Calu3 (cell line): ENCODE results near the gene BEND5. TPM values are rescaled to one million over a fixed set of nuclear protein-coding genes. Genes with fewer than 3 reads are reported as not detected.

Experiments
- BruUV-seq: library from RNA; stranded (reverse); fragments of 400-500 nt; replicated peaks from 2 replicates; lab custom pipeline; 2021; lab: Mats Ljungman, UMichigan
- CTCF ChIA-PET: fragments of 300-600 bp; sonication (Branson Sonifier 250); formaldehyde crosslinking; loops from one replicate; lab custom pipeline; 2022; ENCODE audit warnings: antibody characterized with exemption; lab: Charles Lee
- DNase-seq: peaks from one replicate; pipeline ENCODE4 v3.0.0; 2022
- H3K27ac Mint-ChIP-seq: one replicate; pipeline ENCODE4 v1.8.0; 2022; ENCODE audit warnings: mixed read lengths; ENCODE audit not compliant: unreplicated experiment
- H3K27me3 Mint-ChIP-seq: one replicate; pipeline ENCODE4 v1.8.0; 2022; ENCODE audit warnings: mixed read lengths; ENCODE audit not compliant: unreplicated experiment
- H3K36me3 Mint-ChIP-seq: one replicate; pipeline ENCODE4 v1.8.0; 2022; ENCODE audit warnings: mild to moderate bottlenecking, moderate library complexity, mixed read lengths; ENCODE audit not compliant: insufficient read depth, unreplicated experiment
- H3K4me1 Mint-ChIP-seq: one replicate; pipeline ENCODE4 v1.8.0; 2022; ENCODE audit warnings: mild to moderate bottlenecking, low read depth, mixed read lengths; ENCODE audit not compliant: unreplicated experiment
- H3K4me3 Mint-ChIP-seq: one replicate; pipeline ENCODE4 v1.8.0; 2022; ENCODE audit warnings: mild to moderate bottlenecking, low read depth, moderate library complexity, mixed read lengths; ENCODE audit not compliant: unreplicated experiment
- H3K9me3 Mint-ChIP-seq: one replicate; pipeline ENCODE4 v1.8.0; 2022; ENCODE audit warnings: low read depth, mixed read lengths; ENCODE audit not compliant: unreplicated experiment
- CTCF ChIP-seq: fragments of 200-600 bp; IDR thresholded peaks from one replicate; pipeline ENCODE4 v1.8.0; 2022; ENCODE audit warnings: antibody characterized with exemption; ENCODE audit not compliant: unreplicated experiment
- intact Hi-C: fragments of 100-400 bp; cut with micrococcal nuclease; formaldehyde crosslinking; loops from one replicate; pipeline ENCODE4 v1.10.0; 2022; ENCODE audit not compliant: unreplicated experiment
- total RNA-seq: library from RNA; stranded (reverse); gene quantifications from 2 replicates; pipeline ENCODE4 v1.2.3, GENCODE V29; 2022

The BEND5 gene
- total RNA-seq, 1 experiment from 2014 or later, result 0.87 TPM

GRCh38 chr1:48810740-48811139, 34.0 kb upstream of the BEND5 start:
- H3K27ac Mint-ChIP-seq, result no peak overlapping the region
- H3K9me3 Mint-ChIP-seq, result peaks cover 5% of the 10 kb centered on the region

GRCh38 chr1:48808496-48808895, 31.8 kb upstream of the BEND5 start:
- CTCF ChIA-PET, result no interaction called here
- H3K27me3 Mint-ChIP-seq, result peaks cover 40% of the 10 kb centered on the region
- no peak for DNase-seq
- no peak overlapping the region for H3K27ac Mint-ChIP-seq
- intact Hi-C loops, result no loop called here
- no peaks in the 10 kb centered on the region for H3K4me1 Mint-ChIP-seq
- BruUV-seq, result no TSS peak
- no peak for TF ChIP-seq CTCF
- H3K4me3 Mint-ChIP-seq, result no peak overlapping the region
- H3K36me3 Mint-ChIP-seq, result no peaks in the 10 kb centered on the region
- peaks cover 5% of the 10 kb centered on the region for H3K9me3 Mint-ChIP-seq

More at GRCh38 chr1:48810740-48811139, 34.0 kb upstream of the BEND5 start:
- Mint-ChIP-seq H3K4me3 (no peak overlapping the region), H3K27me3 (peaks cover 23% of the 10 kb centered on the region), H3K4me1 (no peaks in the 10 kb centered on the region), H3K36me3 (no peaks in the 10 kb centered on the region)
- BruUV-seq, result no TSS peak
- no peak for DNase-seq
- CTCF ChIA-PET, result no interaction called here
- intact Hi-C loops, result no loop called here
- TF ChIP-seq CTCF, result no peak

GRCh38 chr1:48807554-48808260, 31.0 kb upstream of the BEND5 start:
- no peak overlapping the region for H3K27ac Mint-ChIP-seq
- intact Hi-C loops, result no loop called here
- H3K9me3 Mint-ChIP-seq, result peaks cover 5% of the 10 kb centered on the region
- no peaks in the 10 kb centered on the region for H3K4me1 Mint-ChIP-seq
- no peak for TF ChIP-seq CTCF
- H3K36me3 Mint-ChIP-seq, result no peaks in the 10 kb centered on the region
- no peak overlapping the region for H3K4me3 Mint-ChIP-seq
- CTCF ChIA-PET, result no interaction called here
- DNase-seq, result no peak
- no TSS peak for BruUV-seq
- peaks cover 41% of the 10 kb centered on the region for H3K27me3 Mint-ChIP-seq

GRCh38 chr1:48803474-48803873, 26.8 kb upstream of the BEND5 start:
- no peaks in the 10 kb centered on the region for H3K36me3 Mint-ChIP-seq
- BruUV-seq, result no TSS peak

More at GRCh38 chr1:48803474-48803873, 26.8 kb upstream of the BEND5 start:
- peaks cover 67% of the 10 kb centered on the region for H3K27me3 Mint-ChIP-seq
- CTCF ChIA-PET, result interaction anchor here (0.8 kb wide), 1 partner anchor 212 kb away, joined by 3 read pairs; no protein-coding TSS in a partner anchor
- no peaks in the 10 kb centered on the region for H3K4me1 Mint-ChIP-seq
- peaks cover 2% of the 10 kb centered on the region for H3K9me3 Mint-ChIP-seq
- TF ChIP-seq CTCF, result no peak
- no peak for DNase-seq
- intact Hi-C loops, result no loop called here
- no peak overlapping the region for H3K27ac Mint-ChIP-seq
- no peak overlapping the region for H3K4me3 Mint-ChIP-seq
